HEK293 (cell line): ENCODE measurements around the gene PDRG1.

Experiments
- KLF9 ChIP-seq: fragments of 450-650 bp; formaldehyde crosslinking; IDR thresholded peaks from 2 replicates; pipeline ENCODE4 v1.5.1; 2016; ENCODE audit warnings: missing biosample characterization, missing genetic modification characterization, low read depth
- MYNN ChIP-seq: fragments of 450-650 bp; formaldehyde crosslinking; IDR thresholded peaks from 2 replicates; pipeline ENCODE4 v1.5.1; 2016; ENCODE audit warnings: missing biosample characterization, missing genetic modification characterization, borderline replicate concordance
- RBAK ChIP-seq: fragments of 450-650 bp; formaldehyde crosslinking; IDR thresholded peaks from 2 replicates; pipeline ENCODE4 v1.5.1; 2016; ENCODE audit warnings: missing biosample characterization, missing genetic modification characterization
- SETDB1 ChIP-seq: IDR thresholded peaks from one replicate; pipeline ENCODE4 v1.6.1; 2017; ENCODE audit warnings: mild to moderate bottlenecking, low read length, moderate library complexity, mixed read lengths; ENCODE audit not compliant: insufficient read length
- ZNF175 ChIP-seq: fragments of 450-650 bp; formaldehyde crosslinking; IDR thresholded peaks from 2 replicates; pipeline ENCODE4 v1.5.1; 2016; ENCODE audit warnings: missing biosample characterization, missing genetic modification characterization
- ZNF221 ChIP-seq: fragments of 450-650 bp; formaldehyde crosslinking; IDR thresholded peaks from 2 replicates; pipeline ENCODE4 v1.5.1; 2017; ENCODE audit warnings: missing biosample characterization, missing genetic modification characterization, borderline replicate concordance
- ZNF529 ChIP-seq: fragments of 450-650 bp; formaldehyde crosslinking; IDR thresholded peaks from 2 replicates; pipeline ENCODE4 v1.5.1; 2017; ENCODE audit warnings: missing genetic modification characterization, missing biosample characterization; ENCODE audit not compliant: insufficient replicate concordance
- ZNF555 ChIP-seq: fragments of 450-650 bp; formaldehyde crosslinking; conservative IDR thresholded peaks from 2 replicates; pipeline ENCODE4 v1.5.1; 2017; ENCODE audit warnings: missing biosample characterization, mild to moderate bottlenecking, missing genetic modification characterization, inconsistent platforms
- ZNF596 ChIP-seq: fragments of 450-650 bp; IDR thresholded peaks from 2 replicates; pipeline ENCODE4 v1.5.0; 2018; ENCODE audit warnings: missing biosample characterization, mild to moderate bottlenecking, missing genetic modification characterization, moderate library complexity
- TF ChIP-seq, protein P1 (sequence below): fragments of 450-650 bp; formaldehyde crosslinking; IDR thresholded peaks from 2 replicates; pipeline ENCODE4 v1.5.1; 2017; ENCODE audit warnings: missing biosample characterization, mild to moderate bottlenecking, missing genetic modification characterization, moderate library complexity
- TF ChIP-seq, protein P2 (sequence below): fragments of 450-650 bp; formaldehyde crosslinking; IDR thresholded peaks from 2 replicates; pipeline ENCODE4 v1.5.1; 2016; ENCODE audit warnings: missing biosample characterization, missing genetic modification characterization
- TF ChIP-seq, protein P3 (sequence below): fragments of 450-650 bp; formaldehyde crosslinking; IDR thresholded peaks from 2 replicates; pipeline ENCODE4 v1.5.1; 2016; ENCODE audit warnings: missing biosample characterization, missing genetic modification characterization

GRCh38 chr20:31936420-31936819, 15.4 kb downstream of the PDRG1 start:
- TF ChIP-seq MYNN (tag by site-specific recombination) (no peak), ZNF529 (tag by site-specific recombination) (no peak), KLF9 (tag by site-specific recombination) (no peak), ZNF175 (tag by site-specific recombination) (no peak), SETDB1 (no peak), RBAK (no peak), ZNF555 (tag by site-specific recombination) (no peak), ZNF596 (tag by site-specific recombination) (no peak), ZNF221 (tag by site-specific recombination) (no peak)
- TF ChIP-seq, protein P1, sequence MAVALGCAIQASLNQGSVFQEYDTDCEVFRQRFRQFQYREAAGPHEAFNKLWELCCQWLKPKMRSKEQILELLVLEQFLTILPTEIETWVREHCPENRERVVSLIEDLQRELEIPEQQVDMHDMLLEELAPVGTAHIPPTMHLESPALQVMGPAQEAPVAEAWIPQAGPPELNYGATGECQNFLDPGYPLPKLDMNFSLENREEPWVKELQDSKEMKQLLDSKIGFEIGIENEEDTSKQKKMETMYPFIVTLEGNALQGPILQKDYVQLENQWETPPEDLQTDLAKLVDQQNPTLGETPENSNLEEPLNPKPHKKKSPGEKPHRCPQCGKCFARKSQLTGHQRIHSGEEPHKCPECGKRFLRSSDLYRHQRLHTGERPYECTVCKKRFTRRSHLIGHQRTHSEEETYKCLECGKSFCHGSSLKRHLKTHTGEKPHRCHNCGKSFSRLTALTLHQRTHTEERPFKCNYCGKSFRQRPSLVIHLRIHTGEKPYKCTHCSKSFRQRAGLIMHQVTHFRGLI (tag by site-specific recombination): no peak
- TF ChIP-seq, protein P2, sequence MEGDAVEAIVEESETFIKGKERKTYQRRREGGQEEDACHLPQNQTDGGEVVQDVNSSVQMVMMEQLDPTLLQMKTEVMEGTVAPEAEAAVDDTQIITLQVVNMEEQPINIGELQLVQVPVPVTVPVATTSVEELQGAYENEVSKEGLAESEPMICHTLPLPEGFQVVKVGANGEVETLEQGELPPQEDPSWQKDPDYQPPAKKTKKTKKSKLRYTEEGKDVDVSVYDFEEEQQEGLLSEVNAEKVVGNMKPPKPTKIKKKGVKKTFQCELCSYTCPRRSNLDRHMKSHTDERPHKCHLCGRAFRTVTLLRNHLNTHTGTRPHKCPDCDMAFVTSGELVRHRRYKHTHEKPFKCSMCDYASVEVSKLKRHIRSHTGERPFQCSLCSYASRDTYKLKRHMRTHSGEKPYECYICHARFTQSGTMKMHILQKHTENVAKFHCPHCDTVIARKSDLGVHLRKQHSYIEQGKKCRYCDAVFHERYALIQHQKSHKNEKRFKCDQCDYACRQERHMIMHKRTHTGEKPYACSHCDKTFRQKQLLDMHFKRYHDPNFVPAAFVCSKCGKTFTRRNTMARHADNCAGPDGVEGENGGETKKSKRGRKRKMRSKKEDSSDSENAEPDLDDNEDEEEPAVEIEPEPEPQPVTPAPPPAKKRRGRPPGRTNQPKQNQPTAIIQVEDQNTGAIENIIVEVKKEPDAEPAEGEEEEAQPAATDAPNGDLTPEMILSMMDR (tag by site-specific recombination): no peak
- TF ChIP-seq, protein P3, sequence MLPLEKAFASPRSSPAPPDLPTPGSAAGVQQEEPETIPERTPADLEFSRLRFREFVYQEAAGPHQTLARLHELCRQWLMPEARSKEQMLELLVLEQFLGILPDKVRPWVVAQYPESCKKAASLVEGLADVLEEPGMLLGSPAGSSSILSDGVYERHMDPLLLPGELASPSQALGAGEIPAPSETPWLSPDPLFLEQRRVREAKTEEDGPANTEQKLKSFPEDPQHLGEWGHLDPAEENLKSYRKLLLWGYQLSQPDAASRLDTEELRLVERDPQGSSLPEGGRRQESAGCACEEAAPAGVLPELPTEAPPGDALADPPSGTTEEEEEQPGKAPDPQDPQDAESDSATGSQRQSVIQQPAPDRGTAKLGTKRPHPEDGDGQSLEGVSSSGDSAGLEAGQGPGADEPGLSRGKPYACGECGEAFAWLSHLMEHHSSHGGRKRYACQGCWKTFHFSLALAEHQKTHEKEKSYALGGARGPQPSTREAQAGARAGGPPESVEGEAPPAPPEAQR (tag by site-specific recombination): no peak
